MM.1S (cell line): ENCODE measurements around the gene CMIP.

ENCODE experiments used
- CTCF ChIP-seq: fragments of 300-600 bp; sonication (generic); IDR thresholded peaks from 2 replicates; pipeline ENCODE4 v1.5.1; 2016; ENCODE audit warnings: antibody characterized with exemption, low read length, mixed read lengths
- EZH2 ChIP-seq: fragments of 300-600 bp; sonication (generic); optimal IDR thresholded peaks from 2 replicates; pipeline ENCODE3; 2017; ENCODE audit warnings: low read depth, mild to moderate bottlenecking, antibody characterized with exemption, low read length, mixed read lengths

DNA sequence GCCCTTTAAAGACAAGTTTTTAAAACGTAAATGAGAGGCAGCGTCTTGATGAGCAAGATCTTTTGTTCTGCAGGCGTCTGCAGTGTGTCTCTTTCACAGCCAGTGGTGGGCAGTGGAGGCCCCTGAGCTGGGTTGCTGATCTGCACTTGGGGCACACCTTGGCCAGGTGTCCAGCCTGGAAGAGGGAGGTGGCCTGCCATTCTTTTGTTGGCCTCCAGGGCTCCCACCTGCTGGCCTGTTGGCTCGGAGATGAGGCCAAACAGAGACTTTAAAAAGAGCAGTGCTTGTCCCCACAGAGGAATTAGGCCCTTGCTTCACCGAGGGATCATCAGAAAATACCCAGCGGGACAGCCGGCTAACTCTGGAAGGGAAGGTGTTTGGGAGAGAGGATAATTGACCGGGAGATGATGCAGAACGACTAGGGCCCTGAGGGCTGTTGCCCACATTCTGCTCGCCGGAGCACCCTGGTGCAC, 188.6 kb downstream of the CMIP start:
- peak; percentile 33 for TF ChIP-seq CTCF
- TF ChIP-seq EZH2: no peak
